ENCODE results near the gene DLX1. TPM values are rescaled to one million over a fixed set of nuclear protein-coding genes. Genes with fewer than 3 reads are reported as not detected.
A peak's percentile ranks its signal among the peaks of the same experiment; 100 is the strongest.

DLX1 gene
- total RNA-seq, 4 donors from 2014 or later: 0.40 TPM; not detected in 3

DNA sequence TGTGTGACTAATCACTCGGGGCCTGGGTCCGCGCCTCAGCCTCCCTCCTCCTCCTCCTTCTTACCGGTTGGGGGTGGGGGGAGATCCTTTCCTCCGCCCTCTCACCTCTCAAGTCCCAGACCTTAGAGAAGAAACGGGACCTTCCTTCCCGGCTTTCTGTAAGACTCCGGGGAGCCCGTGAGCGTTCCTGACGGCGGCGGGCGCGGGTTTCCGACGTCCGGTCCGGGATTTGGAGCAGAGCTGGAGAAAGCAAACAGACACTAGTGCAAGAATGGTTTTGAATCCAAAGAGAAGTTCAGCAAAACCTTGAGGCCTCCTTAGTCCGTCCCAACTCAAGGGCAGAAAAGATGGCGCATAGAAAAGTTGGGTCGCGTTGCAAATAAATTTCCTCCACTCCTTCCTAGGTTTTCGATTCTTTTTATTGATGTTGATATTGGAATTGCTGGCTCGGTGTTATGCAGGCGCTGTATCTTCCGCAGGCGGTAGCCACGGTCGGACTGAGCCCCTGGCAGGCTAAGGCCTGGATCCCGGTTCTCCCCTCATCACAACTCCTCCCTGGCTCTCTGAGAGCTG, 2.0 kb downstream of the DLX1 start:
- peaks cover 0 to 71% (median 30%) of the 10 kb centered on the region in 3 donors for H3K4me1 ChIP-seq
- peaks cover 100% of the 10 kb centered on the region for H3K27me3 ChIP-seq
- TF ChIP-seq EP300 (IDR thresholded peaks at IDR 0.05) (no peak), POLR2A (IDR thresholded peaks at IDR 0.05) (no peak), POLR2AphosphoS5 (IDR thresholded peaks at IDR 0.05) (no peak)
- TF ChIP-seq, protein P1, sequence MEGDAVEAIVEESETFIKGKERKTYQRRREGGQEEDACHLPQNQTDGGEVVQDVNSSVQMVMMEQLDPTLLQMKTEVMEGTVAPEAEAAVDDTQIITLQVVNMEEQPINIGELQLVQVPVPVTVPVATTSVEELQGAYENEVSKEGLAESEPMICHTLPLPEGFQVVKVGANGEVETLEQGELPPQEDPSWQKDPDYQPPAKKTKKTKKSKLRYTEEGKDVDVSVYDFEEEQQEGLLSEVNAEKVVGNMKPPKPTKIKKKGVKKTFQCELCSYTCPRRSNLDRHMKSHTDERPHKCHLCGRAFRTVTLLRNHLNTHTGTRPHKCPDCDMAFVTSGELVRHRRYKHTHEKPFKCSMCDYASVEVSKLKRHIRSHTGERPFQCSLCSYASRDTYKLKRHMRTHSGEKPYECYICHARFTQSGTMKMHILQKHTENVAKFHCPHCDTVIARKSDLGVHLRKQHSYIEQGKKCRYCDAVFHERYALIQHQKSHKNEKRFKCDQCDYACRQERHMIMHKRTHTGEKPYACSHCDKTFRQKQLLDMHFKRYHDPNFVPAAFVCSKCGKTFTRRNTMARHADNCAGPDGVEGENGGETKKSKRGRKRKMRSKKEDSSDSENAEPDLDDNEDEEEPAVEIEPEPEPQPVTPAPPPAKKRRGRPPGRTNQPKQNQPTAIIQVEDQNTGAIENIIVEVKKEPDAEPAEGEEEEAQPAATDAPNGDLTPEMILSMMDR (IDR thresholded peaks at IDR 0.05): no peak
- H3K36me3 ChIP-seq: no peaks in the 10 kb centered on the region
- H3K4me3 ChIP-seq: peak overlapping the region in 1 of 2 donors; percentile 51
- 1 to 8% methylated on average over 9 to 15 of the region's 31 CpGs for WGBS, 2 donors (ENCODE audit: low coverage in 1 of 2)
- H3K27ac ChIP-seq: no peak overlapping the region
- no peaks in the 10 kb centered on the region for H3K9me3 ChIP-seq
- ATAC-seq: no peak

DNA sequence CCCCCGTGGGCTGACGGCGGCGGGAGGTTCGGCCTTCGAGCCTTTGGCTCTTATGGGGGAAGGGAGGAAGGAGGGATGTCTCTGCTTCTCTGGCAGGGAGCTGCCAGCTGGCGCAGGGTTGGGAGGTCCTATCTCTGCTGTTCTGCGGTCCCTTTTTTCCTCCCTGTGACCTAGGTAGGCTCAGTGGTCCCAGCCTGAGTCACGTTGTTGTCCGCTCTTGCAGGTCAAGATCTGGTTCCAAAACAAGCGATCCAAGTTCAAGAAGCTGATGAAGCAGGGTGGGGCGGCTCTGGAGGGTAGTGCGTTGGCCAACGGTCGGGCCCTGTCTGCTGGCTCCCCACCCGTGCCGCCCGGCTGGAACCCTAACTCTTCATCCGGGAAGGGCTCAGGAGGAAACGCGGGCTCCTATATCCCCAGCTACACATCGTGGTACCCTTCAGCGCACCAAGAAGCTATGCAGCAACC, 2.5 kb downstream of the DLX1 start:
- Histone ChIP-seq H3K4me1 (peaks cover 0 to 66% (median 30%) of the 10 kb centered on the region in 3 donors), H3K27ac (no peak overlapping the region), H3K27me3 (peaks cover 100% of the 10 kb centered on the region), H3K36me3 (no peaks in the 10 kb centered on the region), H3K4me3 (peak overlapping the region in 1 of 2 donors; percentile 51), H3K9me3 (no peaks in the 10 kb centered on the region)
- no peak for TF ChIP-seq POLR2AphosphoS5 (IDR thresholded peaks at IDR 0.05)
- TF ChIP-seq, protein P1 (IDR thresholded peaks at IDR 0.05): no peak
- TF ChIP-seq EP300 (IDR thresholded peaks at IDR 0.05): no peak
- TF ChIP-seq POLR2A (IDR thresholded peaks at IDR 0.05): no peak
- 2% methylated on average over 7 of the region's 23 CpGs; no CpG with 5 or more reads in 1 of the 2 donors for WGBS, 2 donors (ENCODE audit: low coverage in 1 of 2)
- ATAC-seq: no peak

DNA sequence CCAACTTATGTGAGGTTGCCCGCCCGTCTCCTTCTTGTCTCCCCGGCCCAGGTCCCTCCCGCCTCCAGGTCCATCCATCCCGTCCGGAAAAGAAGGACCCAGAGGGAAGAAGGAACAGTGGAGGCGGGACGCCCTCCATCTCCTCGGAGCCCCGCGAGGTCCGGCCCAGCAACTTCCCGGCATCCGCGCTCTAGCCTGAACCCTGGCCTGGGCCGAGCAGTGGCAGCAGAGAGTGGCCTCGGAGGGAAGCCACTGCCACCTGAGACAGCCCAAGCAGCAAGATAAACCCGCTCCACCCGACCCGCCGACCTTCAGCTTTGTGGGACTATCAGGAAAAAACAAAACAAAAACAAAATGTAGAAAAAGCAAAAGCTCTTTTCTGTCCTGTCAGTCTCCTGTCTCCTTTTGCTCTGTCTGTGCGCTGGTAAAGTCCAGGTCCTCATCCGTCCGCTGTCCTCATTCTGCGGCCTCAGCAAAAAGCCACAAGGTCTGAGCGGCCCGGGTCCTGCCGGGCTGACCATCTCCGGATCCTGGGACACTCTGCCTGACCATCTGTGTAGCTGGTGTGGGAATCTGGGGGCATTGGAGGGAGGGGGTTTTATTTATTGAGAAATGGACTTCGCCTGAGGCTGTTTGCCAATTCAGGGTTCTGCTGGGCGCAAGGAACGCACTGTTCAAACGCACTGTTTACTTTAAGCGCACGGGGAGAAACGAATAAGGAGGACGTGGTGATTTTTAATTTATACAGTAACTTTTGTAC, 3.1 kb downstream of the DLX1 start:
- no peak for ATAC-seq

DNA sequence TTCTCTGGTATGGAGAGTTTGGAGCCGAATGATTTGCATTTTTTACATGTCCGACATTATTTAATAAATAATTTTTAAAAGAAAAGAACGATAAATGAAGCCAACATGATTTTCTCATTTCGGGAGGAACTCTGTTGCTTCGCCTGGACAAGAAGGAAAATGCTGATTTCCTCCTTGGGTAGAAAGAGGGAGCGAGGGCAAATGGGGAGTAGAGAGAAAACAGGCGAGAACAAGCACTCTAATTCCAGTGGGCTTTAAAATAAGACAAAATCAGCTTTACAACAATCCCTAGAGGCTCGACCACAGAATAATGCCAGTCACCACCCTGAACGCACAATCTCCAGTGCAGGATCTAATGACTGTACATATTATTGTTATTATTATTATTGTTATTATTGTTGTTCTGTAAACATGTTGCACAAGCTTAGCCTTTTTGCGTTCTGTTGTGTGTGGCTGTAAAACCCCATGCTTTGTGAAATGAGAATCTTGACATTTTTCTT, 3.7 kb downstream of the DLX1 start:
- H3K27ac ChIP-seq: no peak overlapping the region
- H3K27me3 ChIP-seq: peaks cover 100% of the 10 kb centered on the region
- 14 to 19% methylated on average over 8 to 10 of the region's 10 CpGs for WGBS, 2 donors (ENCODE audit: low coverage in 1 of 2)
- no peaks in the 10 kb centered on the region for H3K9me3 ChIP-seq
- TF ChIP-seq, protein P1 (IDR thresholded peaks at IDR 0.05): no peak
- TF ChIP-seq POLR2A (IDR thresholded peaks at IDR 0.05): no peak
- TF ChIP-seq POLR2AphosphoS5 (IDR thresholded peaks at IDR 0.05): no peak
- no peak for TF ChIP-seq EP300 (IDR thresholded peaks at IDR 0.05)
- H3K36me3 ChIP-seq: no peaks in the 10 kb centered on the region
- no peak for ATAC-seq
- H3K4me3 ChIP-seq: no peak overlapping the region
- peaks cover 0 to 58% (median 30%) of the 10 kb centered on the region in 3 donors for H3K4me1 ChIP-seq

More for the DNA sequence above, 3.1 kb downstream of the DLX1 start:
- Histone ChIP-seq H3K4me3 (peak overlapping the region in 1 of 2 donors; percentile 51), H3K4me1 (peaks cover 0 to 60% (median 30%) of the 10 kb centered on the region in 3 donors), H3K27me3 (peaks cover 100% of the 10 kb centered on the region), H3K27ac (no peak overlapping the region), H3K9me3 (no peaks in the 10 kb centered on the region), H3K36me3 (no peaks in the 10 kb centered on the region)
- 0 to 16% methylated on average over 1 to 15 of the region's 37 CpGs for WGBS, 2 donors (ENCODE audit: low coverage in 1 of 2)
- TF ChIP-seq POLR2AphosphoS5 (IDR thresholded peaks at IDR 0.05): no peak
- no peak for TF ChIP-seq POLR2A (IDR thresholded peaks at IDR 0.05)
- TF ChIP-seq EP300 (IDR thresholded peaks at IDR 0.05): no peak
- TF ChIP-seq, protein P1 (IDR thresholded peaks at IDR 0.05): no peak
